HepG2 (cell line): ENCODE results near the gene FAM120B. TPM values are rescaled to one million over a fixed set of nuclear protein-coding genes. Genes with fewer than 3 reads are reported as not detected.
A peak's percentile ranks its signal among the peaks of the same experiment; 100 is the strongest.

ENCODE experiments used
- ATF1 ChIP-seq: IDR thresholded peaks from 2 replicates; pipeline ENCODE4 v1.6.1; 2016; ENCODE audit warnings: mild to moderate bottlenecking, control low read depth
- HOXD1 ChIP-seq: sonication (generic); formaldehyde crosslinking; IDR thresholded peaks from 2 replicates; pipeline ENCODE4 v1.5.0; 2020; ENCODE audit warnings: missing genetic modification reagents
- ZFP36L1 ChIP-seq: sonication (generic); formaldehyde crosslinking; IDR thresholded peaks from 2 replicates; pipeline ENCODE4 v1.8.0; 2022; ENCODE audit warnings: mild to moderate bottlenecking, missing genetic modification reagents, moderate library complexity
- ZNF205 ChIP-seq: IDR thresholded peaks from 2 replicates; pipeline ENCODE4 v1.6.1; 2018; ENCODE audit warnings: missing biosample characterization, missing genetic modification reagents
- ZNF256 ChIP-seq: sonication (generic); formaldehyde crosslinking; conservative IDR thresholded peaks from 2 replicates; pipeline ENCODE4 v1.4.0; 2020; ENCODE audit warnings: missing genetic modification reagents
- ZNF703 ChIP-seq: sonication (generic); formaldehyde crosslinking; IDR thresholded peaks from 2 replicates; pipeline ENCODE4 v1.5.1; 2020; ENCODE audit warnings: missing genetic modification reagents, mild to moderate bottlenecking, moderate library complexity, borderline replicate concordance
- ZNF879 ChIP-seq: sonication (generic); formaldehyde crosslinking; IDR thresholded peaks from 2 replicates; pipeline ENCODE4 v1.8.1; 2023; ENCODE audit warnings: missing genetic modification reagents
- polyA plus RNA-seq, 8 experiments: library from polyadenylated mRNA; depleted of rRNA in 3 of 8; stranded (reverse) in 7 of 8; unstranded in 1 of 8; fragments of >200 nt; fragmentation: Illumina TruSeq in 4 of 8; extraction: Trizol in 4 of 8; gene quantifications; 2 replicates each; pipeline versions ENCODE4 v1.2.1 to v1.2.3, GENCODE V29; 2011 to 2016; ENCODE audit warnings: low read depth in 4 of 8, missing spikeins in 1 of 8, mixed read lengths in 1 of 8; ENCODE audit not compliant: insufficient read depth in 1 of 8
- total RNA-seq, 5 experiments: library from RNA; depleted of rRNA; stranded (reverse); fragments of >200 nt; fragmentation: Illumina TruSeq; extraction: Trizol; gene quantifications; 2 replicates each; pipeline ENCODE4 v1.2.3, GENCODE V29; 2016; ENCODE audit warnings: low read depth in 1 of 5
- TF ChIP-seq, protein P1 (sequence below): sonication (generic); formaldehyde crosslinking; IDR thresholded peaks from 2 replicates; pipeline ENCODE4 v1.4.0; 2020; ENCODE audit warnings: low read depth, mild to moderate bottlenecking, missing genetic modification reagents
- TF ChIP-seq, protein P2 (sequence below): fragments of 450-650 bp; IDR thresholded peaks from 2 replicates; pipeline ENCODE4 v1.6.1; 2017
- TF ChIP-seq, protein P3 (sequence below): sonication (generic); formaldehyde crosslinking; conservative IDR thresholded peaks from 2 replicates; pipeline ENCODE4 v1.4.0; 2020; ENCODE audit warnings: missing genetic modification reagents
- TF ChIP-seq, protein P4 (sequence below), 2 experiments: sonication (generic) in 1 of 2; formaldehyde crosslinking in 1 of 2; IDR thresholded peaks; 2 replicates each; pipeline versions ENCODE4 v1.6.1 to v1.9.0; 2014 to 2022; ENCODE audit warnings: antibody characterized with exemption in 1 of 2, borderline replicate concordance in 1 of 2, inconsistent platforms in 1 of 2, low read depth in 1 of 2, missing genetic modification reagents in 1 of 2
- TF ChIP-seq, protein P5 (sequence below): sonication (generic); formaldehyde crosslinking; IDR thresholded peaks from 2 replicates; pipeline ENCODE4 v1.4.0; 2020; ENCODE audit warnings: missing genetic modification reagents
- TF ChIP-seq, protein P6 (sequence below): IDR thresholded peaks from 2 replicates; pipeline ENCODE4 v1.6.1; 2016; ENCODE audit warnings: missing compliant biosample characterization, missing genetic modification reagents, borderline replicate concordance

FAM120B gene
- total and polyA plus RNA-seq, 2 of the 13 experiments (the other 11 are each of a cell fraction or from before 2014, with no cell fraction given), result 9.2 to 10.7 TPM

DNA sequence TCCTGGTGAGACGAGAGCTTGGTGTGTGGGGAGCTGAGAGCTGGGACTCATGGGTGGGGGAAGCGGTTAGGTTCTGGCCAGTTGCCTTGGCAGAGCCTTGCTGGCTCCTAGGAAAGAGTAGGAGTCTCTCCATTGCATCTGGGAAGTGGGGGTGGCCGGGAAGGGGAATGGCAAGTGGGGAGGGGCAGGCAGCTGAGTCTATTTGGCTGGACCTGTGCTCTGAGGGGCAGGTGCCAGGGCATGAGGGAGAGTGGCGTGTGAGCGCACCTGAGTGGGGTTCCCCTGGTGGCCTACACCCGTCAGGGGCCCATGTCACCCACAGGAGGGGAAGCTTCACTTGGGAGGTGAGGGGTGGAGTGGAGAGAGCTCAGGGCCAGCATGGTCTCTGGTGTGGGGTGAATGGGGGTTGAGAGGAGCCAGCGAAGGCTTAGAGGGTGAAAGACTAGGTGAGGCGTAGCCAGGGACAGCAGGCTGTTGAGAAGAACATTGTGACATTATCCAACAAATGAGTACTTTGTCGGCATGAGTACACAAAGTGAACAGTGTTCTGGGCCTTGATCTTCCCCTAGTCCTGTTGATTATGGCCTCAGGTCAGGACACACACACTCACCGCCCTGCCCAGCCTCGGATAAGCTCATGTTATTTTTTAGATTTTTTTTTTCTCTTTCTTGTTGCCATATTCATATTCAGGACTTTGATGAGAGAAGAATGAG, 59.8 kb downstream of the FAM120B start (continued):
- TF ChIP-seq, protein P1, sequence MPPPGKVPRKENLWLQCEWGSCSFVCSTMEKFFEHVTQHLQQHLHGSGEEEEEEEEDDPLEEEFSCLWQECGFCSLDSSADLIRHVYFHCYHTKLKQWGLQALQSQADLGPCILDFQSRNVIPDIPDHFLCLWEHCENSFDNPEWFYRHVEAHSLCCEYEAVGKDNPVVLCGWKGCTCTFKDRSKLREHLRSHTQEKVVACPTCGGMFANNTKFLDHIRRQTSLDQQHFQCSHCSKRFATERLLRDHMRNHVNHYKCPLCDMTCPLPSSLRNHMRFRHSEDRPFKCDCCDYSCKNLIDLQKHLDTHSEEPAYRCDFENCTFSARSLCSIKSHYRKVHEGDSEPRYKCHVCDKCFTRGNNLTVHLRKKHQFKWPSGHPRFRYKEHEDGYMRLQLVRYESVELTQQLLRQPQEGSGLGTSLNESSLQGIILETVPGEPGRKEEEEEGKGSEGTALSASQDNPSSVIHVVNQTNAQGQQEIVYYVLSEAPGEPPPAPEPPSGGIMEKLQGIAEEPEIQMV, result no peak
- TF ChIP-seq, protein P2, sequence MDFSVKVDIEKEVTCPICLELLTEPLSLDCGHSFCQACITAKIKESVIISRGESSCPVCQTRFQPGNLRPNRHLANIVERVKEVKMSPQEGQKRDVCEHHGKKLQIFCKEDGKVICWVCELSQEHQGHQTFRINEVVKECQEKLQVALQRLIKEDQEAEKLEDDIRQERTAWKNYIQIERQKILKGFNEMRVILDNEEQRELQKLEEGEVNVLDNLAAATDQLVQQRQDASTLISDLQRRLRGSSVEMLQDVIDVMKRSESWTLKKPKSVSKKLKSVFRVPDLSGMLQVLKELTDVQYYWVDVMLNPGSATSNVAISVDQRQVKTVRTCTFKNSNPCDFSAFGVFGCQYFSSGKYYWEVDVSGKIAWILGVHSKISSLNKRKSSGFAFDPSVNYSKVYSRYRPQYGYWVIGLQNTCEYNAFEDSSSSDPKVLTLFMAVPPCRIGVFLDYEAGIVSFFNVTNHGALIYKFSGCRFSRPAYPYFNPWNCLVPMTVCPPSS, result no peak
- TF ChIP-seq ZFP36L1 (CRISPR knock-in tag) (0 out of 2 replicates have a peak, but pooled peaks have one; percentile 42), ZNF256 (no peak), ZNF703 (no peak), ZNF205 (CRISPR knock-in tag) (no peak), HOXD1 (CRISPR knock-in tag) (no peak), ZNF879 (CRISPR knock-in tag) (no peak), ATF1 (CRISPR knock-in tag) (no peak)
- TF ChIP-seq, protein P3, sequence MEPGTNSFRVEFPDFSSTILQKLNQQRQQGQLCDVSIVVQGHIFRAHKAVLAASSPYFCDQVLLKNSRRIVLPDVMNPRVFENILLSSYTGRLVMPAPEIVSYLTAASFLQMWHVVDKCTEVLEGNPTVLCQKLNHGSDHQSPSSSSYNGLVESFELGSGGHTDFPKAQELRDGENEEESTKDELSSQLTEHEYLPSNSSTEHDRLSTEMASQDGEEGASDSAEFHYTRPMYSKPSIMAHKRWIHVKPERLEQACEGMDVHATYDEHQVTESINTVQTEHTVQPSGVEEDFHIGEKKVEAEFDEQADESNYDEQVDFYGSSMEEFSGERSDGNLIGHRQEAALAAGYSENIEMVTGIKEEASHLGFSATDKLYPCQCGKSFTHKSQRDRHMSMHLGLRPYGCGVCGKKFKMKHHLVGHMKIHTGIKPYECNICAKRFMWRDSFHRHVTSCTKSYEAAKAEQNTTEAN (CRISPR knock-in tag), result 0 out of 2 replicates have a peak, but pooled peaks have one; percentile 45
- TF ChIP-seq, protein P4, sequence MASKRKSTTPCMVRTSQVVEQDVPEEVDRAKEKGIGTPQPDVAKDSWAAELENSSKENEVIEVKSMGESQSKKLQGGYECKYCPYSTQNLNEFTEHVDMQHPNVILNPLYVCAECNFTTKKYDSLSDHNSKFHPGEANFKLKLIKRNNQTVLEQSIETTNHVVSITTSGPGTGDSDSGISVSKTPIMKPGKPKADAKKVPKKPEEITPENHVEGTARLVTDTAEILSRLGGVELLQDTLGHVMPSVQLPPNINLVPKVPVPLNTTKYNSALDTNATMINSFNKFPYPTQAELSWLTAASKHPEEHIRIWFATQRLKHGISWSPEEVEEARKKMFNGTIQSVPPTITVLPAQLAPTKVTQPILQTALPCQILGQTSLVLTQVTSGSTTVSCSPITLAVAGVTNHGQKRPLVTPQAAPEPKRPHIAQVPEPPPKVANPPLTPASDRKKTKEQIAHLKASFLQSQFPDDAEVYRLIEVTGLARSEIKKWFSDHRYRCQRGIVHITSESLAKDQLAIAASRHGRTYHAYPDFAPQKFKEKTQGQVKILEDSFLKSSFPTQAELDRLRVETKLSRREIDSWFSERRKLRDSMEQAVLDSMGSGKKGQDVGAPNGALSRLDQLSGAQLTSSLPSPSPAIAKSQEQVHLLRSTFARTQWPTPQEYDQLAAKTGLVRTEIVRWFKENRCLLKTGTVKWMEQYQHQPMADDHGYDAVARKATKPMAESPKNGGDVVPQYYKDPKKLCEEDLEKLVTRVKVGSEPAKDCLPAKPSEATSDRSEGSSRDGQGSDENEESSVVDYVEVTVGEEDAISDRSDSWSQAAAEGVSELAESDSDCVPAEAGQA (IDR thresholded peaks at IDR 0.05; ENCODE audit: low read depth), result no peak
- TF ChIP-seq, protein P4 (CRISPR knock-in tag; IDR thresholded peaks at IDR 0.05; ENCODE audit: borderline replicate concordance), result no peak
- TF ChIP-seq, protein P5, sequence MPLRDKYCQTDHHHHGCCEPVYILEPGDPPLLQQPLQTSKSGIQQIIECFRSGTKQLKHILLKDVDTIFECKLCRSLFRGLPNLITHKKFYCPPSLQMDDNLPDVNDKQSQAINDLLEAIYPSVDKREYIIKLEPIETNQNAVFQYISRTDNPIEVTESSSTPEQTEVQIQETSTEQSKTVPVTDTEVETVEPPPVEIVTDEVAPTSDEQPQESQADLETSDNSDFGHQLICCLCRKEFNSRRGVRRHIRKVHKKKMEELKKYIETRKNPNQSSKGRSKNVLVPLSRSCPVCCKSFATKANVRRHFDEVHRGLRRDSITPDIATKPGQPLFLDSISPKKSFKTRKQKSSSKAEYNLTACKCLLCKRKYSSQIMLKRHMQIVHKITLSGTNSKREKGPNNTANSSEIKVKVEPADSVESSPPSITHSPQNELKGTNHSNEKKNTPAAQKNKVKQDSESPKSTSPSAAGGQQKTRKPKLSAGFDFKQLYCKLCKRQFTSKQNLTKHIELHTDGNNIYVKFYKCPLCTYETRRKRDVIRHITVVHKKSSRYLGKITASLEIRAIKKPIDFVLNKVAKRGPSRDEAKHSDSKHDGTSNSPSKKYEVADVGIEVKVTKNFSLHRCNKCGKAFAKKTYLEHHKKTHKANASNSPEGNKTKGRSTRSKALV (CRISPR knock-in tag), result no peak
- TF ChIP-seq, protein P6, sequence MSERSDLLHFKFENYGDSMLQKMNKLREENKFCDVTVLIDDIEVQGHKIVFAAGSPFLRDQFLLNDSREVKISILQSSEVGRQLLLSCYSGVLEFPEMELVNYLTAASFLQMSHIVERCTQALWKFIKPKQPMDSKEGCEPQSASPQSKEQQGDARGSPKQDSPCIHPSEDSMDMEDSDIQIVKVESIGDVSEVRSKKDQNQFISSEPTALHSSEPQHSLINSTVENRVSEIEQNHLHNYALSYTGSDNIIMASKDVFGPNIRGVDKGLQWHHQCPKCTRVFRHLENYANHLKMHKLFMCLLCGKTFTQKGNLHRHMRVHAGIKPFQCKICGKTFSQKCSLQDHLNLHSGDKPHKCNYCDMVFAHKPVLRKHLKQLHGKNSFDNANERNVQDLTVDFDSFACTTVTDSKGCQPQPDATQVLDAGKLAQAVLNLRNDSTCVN (CRISPR knock-in tag), result no peak
